NCI-H2029 treated with DMSO at 0.1 percent for 48 hours (cell line): ENCODE data around the gene HEMK1.

Source experiments
- DNase-seq: peaks from one replicate; lab custom pipeline; 2025; lab: John Stamatoyannopoulos, UW

HEMK1 gene

DNA sequence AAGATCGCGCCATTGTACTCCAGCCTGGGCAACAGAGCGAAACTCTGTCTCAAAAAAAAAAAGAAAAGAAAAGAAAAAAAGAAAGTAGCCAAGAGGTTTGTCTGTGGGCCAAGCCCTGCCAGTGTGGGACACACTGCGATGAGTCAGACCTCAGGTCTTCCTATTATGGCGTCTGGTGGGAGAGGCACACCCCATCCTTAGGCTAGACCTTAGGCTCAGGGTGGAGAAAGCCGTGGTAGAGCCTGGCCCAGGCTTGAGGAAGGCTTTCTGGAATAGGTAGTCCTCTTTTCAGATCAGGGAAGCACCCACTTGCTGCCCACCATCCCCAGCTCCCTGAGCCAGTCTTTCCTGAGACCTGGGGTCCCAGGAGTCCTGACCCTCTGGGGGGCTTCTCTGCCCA is 6.0 kb downstream of the HEMK1 start:
- DNase-seq: no peak

- no peak for DNase-seq
Observed at GRCh38 chr3:50577348-50577747, 8.0 kb downstream of the HEMK1 start.

DNA sequence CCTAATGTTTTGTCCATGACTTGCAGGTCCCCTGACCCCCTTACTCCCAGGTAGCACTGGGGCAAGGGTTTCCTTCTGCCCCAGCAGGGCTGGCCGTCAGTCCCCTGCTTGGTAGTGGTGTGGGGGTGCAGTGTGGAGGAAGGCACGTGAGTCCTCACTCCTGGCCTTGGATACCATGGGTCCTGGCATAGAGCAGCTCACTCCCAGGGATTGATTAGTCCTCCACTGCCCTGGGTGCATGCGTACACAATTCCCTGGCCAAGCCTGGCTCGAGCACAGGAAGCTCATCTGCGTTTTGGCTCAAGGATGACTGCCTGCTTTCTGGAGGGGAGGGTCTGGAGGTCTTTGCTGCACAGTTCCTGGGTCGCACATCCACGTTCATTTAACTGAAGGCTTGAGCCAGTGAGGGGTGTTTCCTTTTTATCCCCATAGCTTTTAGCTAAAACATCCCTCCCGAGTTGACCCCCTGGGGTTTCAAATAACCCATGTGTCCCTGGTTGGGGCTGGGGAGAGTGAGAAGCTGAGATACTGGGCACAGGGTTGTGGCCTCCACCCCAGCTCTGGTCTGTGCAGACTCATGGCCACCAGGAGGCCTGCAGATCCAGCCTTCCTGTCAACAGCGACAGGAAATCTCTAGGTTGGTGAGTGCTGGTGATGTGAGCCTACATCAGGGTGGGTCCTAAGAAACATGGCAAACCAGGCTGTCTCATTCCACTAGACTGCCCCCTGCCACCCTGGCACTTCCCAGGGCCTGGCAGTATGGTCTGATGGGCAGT is 11.5 kb downstream of the HEMK1 start:
- no peak for DNase-seq

- no peak for DNase-seq
Observed at GRCh38 chr3:50581459-50581842, 12.1 kb downstream of the HEMK1 start.

DNA sequence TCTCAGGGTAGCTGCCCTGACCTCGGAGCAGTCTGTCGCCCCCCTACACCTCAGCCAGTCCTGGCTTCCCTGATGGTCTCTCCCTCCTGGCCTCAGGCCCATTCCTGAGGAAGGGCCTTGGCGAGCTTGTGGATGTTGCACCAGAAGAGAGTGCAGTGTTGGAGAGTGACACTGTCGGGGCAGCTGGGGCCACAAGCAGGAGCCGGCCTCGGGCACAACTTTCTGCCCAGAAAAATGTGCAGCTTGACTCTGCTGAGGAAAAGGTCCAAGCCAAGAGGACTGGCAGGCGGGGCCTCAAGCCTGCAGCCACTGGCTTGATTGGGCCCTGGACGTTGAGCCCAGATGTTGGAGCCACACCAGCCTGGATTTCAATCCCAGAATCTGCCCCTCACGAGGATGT is 12.8 kb downstream of the HEMK1 start:
- DNase-seq: no peak

DNA sequence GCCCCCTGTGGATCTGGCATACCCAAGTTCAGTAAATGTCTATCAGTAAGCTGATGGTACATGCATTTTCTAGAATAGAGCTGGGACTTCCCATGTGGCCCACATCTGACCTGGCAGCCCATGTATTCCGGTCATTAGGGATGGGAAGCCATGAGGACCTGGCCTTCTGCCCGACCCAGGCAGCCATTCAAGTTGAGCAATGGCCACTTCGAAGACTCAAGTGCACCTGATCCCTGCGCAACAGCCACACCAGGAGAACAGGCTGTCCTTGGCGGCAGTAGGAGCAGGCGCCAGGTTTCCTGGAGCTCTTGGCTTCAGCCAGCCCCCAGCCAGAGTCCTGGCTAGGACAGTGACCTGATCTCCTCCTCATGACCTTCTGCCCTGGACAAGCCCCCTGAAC is 14.6 kb downstream of the HEMK1 start:
- peak; percentile 24 for DNase-seq

GRCh38 chr3:50584391-50584790 is 15.1 kb downstream of the HEMK1 start:
- no peak for DNase-seq

DNA sequence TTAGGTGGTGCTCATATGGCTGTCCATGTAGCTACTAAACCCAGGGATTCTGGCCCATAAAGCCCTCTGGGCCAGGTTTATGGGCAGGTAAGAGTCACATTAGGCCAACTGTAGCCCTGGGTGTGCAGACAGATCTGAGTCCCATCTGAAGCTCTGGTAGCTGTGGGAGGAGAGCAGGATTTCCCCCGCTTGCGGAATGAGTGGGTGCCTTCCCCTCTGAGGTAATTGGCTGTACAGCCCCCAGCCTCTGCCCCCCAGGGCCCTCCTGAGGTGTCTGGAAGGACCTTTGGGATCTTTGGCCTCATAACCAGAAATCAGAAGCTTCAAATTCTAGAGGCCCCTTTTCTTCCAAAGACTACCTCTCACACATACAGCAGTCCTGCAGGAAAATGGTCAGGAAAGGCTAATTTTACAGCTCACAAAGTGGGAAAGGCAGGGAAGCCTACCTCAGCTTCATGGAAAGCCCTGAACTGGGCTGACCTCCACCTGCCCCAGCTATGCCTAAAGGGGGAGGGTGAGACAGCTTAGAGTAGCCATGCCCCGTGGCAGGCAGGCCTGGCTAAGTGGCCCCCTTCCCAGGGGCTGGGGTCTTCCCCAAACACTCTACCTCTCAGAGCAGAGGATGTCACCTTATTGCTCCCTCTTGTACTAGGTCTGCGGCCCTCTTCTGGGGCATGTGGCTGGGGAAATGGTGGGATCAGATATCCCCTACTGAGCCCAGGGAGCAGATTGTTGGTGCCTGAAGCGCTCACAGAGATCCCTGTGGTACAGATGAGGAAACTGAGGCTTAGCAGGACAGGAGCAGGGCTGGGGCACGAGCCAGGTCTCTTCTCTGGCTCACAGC is 16.8 kb downstream of the HEMK1 start:
- no peak for DNase-seq

DNA sequence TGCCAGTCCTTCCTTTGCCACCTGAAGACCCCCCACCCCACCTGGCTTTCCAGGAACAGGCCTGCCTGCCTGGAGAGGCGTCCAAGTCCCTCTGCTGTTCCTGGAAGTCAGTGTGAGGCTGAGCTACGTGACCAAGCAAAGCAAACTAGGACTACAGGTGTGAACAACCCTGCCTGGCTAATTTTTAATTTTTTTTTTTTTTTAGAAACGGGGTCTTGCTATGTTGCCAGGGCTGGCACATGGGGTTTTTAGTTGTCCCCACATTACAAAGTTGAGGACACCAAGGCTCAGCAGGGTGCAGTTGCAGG is 17.4 kb downstream of the HEMK1 start:
- DNase-seq: no peak

DNA sequence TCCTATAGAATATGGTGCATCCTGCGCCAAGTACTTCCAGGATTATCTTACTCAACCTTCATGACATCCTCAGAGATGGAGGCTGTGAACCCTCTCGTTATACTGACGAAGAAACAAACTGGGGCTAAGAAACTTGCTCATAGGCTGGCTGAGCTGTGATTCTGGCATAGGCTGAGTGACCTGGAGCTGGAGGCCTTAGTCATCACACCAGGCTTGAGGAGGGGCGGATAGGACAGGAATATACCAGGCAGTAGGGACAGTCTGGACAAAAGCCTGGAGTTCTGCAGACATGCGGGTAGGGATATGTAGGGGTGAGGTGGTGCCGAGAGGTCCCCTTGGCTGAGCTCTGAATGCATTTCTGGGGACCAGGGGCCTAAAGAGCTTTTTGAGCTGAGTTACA is 18.1 kb downstream of the HEMK1 start:
- no peak for DNase-seq

- no peak for DNase-seq
Observed at GRCh38 chr3:50587806-50588758, 18.8 kb downstream of the HEMK1 start.

- DNase-seq: no peak
Observed at GRCh38 chr3:50588759-50589433, 19.6 kb downstream of the HEMK1 start.

DNA sequence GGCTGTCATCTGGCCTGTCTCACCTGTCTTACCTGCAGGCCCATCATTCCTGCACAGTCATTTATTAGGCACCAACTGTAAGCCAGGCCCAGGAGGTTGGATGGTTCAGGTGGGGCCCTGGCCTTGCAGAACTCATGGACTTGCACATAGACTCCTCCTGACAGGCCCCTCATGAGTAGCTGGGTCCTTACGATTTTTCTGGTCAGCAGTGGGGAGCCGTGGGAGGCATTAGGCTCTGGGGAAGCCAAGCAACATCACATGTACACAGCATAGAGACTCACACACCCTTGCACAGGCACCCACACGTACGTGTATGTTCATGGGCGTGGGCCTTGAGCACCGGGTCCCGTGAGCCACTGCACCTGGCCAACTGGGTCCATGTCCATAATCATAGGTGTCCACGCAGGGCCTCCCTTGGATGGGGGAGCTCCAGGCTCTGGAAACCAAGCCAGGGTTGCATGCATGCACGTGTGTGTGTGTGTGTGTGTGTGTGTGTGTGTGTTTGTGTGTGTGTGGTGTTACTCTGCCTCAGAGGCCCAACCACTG is 21.9 kb downstream of the HEMK1 start:
- DNase-seq: no peak

- no peak for DNase-seq
Observed at GRCh38 chr3:50592568-50592967, 23.2 kb downstream of the HEMK1 start.

- DNase-seq: no peak
Observed at GRCh38 chr3:50594253-50594785, 25.0 kb downstream of the HEMK1 start.

- DNase-seq: no peak
Observed at GRCh38 chr3:50599115-50599715, 29.9 kb downstream of the HEMK1 start.

DNA sequence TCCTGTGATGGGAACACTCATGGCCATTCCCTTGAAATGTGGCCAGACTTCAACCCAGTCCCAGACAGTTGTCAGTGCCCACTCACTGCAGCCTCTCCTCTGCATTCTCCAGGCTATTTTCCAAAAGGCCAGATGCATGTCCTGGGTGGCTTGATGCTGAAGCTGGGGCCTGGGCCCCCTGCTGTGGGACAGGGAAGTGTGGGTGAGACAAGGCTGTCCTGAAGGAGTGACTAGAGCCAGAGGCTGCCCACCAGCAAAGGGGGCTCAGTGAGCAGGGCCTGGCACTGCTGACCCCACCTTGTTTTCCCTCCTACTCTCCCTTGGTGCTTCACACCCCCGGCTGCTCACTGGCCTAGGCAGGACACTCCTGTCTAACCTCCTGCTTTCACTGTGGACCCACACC is 30.4 kb downstream of the HEMK1 start:
- no peak for DNase-seq

DNA sequence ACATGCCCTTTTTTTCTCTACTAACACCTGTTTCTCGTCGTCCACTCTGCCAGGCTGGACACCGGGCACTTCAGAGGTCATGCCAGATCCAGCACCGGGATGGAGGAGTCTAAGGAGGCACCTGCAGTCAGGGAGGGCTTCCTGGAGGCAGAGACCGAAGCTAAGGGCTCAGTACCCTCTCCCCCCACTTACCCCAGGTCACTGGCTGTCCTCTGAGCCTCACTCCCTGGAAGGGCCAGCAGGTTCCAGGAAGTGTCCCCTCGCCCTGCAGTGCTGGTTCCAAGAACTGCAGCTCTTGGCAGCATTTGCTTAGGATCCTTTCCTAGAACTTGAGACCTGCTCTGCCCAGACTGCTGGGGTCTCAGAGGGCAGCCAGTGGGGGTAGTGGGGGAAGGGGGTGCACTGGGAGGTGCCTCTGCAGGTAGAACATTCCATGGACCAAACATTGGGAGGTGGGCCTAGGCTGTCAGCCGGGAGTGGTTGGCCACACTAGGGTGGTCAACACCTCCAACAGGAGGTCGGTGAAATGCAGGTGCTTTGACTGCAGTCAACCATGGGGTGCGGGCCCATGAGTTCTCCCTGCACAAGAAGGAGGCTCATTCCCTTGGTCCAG is 30.9 kb downstream of the HEMK1 start:
- DNase-seq: no peak

GRCh38 chr3:50600841-50601591 is 31.7 kb downstream of the HEMK1 start:
- peak; percentile 83 for DNase-seq
